SK-N-MC (cell line): ENCODE results near the gene NLGN4X.

Experiments used
- EZH2 ChIP-seq: fragments of 200-600 bp; sonication (generic); IDR thresholded peaks from one replicate; pipeline ENCODE4 v1.6.1; 2017; ENCODE audit warnings: antibody characterized with exemption
- POLR2AphosphoS5 ChIP-seq: IDR thresholded peaks from 2 replicates; pipeline ENCODE4 v1.6.1; 2012; ENCODE audit warnings: mild to moderate bottlenecking, low read depth, low read length, borderline replicate concordance

DNA sequence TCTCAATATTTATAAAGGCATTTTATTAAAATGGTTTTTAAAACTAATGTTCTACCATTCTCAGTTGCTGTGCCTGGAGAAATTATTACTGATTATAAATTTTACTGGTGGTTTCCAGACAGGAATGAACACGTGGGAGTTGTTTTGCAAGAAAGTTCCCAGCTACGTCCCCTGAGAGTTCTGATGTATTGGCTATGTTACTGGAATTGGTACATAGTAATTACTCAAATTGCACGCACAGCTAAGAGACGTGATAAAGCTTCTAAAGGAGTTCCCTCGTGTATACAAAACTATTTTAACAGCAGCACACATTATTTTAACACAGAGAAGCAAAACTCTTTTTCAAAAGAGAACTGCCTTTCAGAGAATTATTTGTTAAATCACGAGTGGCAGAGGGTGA is 292.2 kb downstream of the NLGN4X start:
- TF ChIP-seq POLR2AphosphoS5 (no peak), EZH2 (no peak)
